T-helper 1 cell (primary cell): Measurements from ENCODE around the gene AGBL4.
A peak's percentile ranks its signal among the peaks of the same experiment; 100 is the strongest.

Source experiments
- DNase-seq, 5 donors: peaks; one replicate each; pipeline ENCODE4 v3.0.0-alpha.2; 2012 to 2020

Gene AGBL4

GRCh38 chr1:48710318-48710717, 1313.4 kb downstream of the AGBL4 start:
- no peak for DNase-seq

GRCh38 chr1:48704736-48705135, 1319.0 kb downstream of the AGBL4 start:
- DNase-seq = no peak

- DNase-seq = no peak
Measured at GRCh38 chr1:48701445-48701844, 1322.3 kb downstream of the AGBL4 start.

- peak in 2 of 5 donors; percentile 17 to 25 for DNase-seq
Measured at GRCh38 chr1:48697066-48697707, 1326.6 kb downstream of the AGBL4 start.

- no peak for DNase-seq
Measured at GRCh38 chr1:48695161-48695560, 1328.6 kb downstream of the AGBL4 start.

GRCh38 chr1:48693674-48694320, 1330.0 kb downstream of the AGBL4 start:
- no peak for DNase-seq

- DNase-seq = no peak
Measured at GRCh38 chr1:48693180-48693579, 1330.6 kb downstream of the AGBL4 start.

GRCh38 chr1:48692235-48692634, 1331.5 kb downstream of the AGBL4 start:
- DNase-seq = no peak

GRCh38 chr1:48691429-48692001, 1332.2 kb downstream of the AGBL4 start:
- no peak for DNase-seq

- DNase-seq = no peak
Measured at GRCh38 chr1:48688102-48688760, 1335.5 kb downstream of the AGBL4 start.

- no peak for DNase-seq
Measured at GRCh38 chr1:48687282-48688045, 1336.3 kb downstream of the AGBL4 start.

GRCh38 chr1:48686159-48686558, 1337.6 kb downstream of the AGBL4 start:
- no peak for DNase-seq

- no peak for DNase-seq
Measured at GRCh38 chr1:48684381-48684780, 1339.4 kb downstream of the AGBL4 start.

- no peak for DNase-seq
Measured at GRCh38 chr1:48683839-48684238, 1339.9 kb downstream of the AGBL4 start.

GRCh38 chr1:48681476-48682305, 1342.1 kb downstream of the AGBL4 start:
- no peak for DNase-seq

- no peak for DNase-seq
Measured at GRCh38 chr1:48680411-48681035, 1343.2 kb downstream of the AGBL4 start.

GRCh38 chr1:48679859-48680258, 1343.9 kb downstream of the AGBL4 start:
- no peak for DNase-seq

GRCh38 chr1:48678710-48679505, 1344.8 kb downstream of the AGBL4 start:
- no peak for DNase-seq

- peak in 1 of 5 donors; percentile 23 for DNase-seq
Measured at GRCh38 chr1:48677306-48678287, 1346.2 kb downstream of the AGBL4 start.
